Activated naive CD4-positive, alpha-beta T cell treated with anti-CD3 and anti-CD28 coated beads, Interleukin-2, amount 10 ng/mL, durations not matched to agents 5 hours and 36 hours (primary cell): Measurements from ENCODE around the gene PRR11. TPM values are rescaled to one million over a fixed set of nuclear protein-coding genes. Genes with fewer than 3 reads are reported as not detected.
A peak's percentile ranks its signal among the peaks of the same experiment; 100 is the strongest.

Experiments used
- microRNA-seq: library from miRNA; unstranded; fragments of <30 nt; microRNA quantifications from one replicate; pipeline ENCODE4 v1.2.0, GENCODE V29; 2022; ENCODE audit warnings: borderline microRNAs expressed, borderline replicate concordance
- total RNA-seq, 2 experiments: library from RNA; stranded (reverse); gene quantifications; one replicate each; pipeline ENCODE4 v1.2.3, GENCODE V29; 2021

The PRR11 gene
- 10 to 100 TPM; 57.5 to 62.5 TPM for total RNA-seq

DNA sequence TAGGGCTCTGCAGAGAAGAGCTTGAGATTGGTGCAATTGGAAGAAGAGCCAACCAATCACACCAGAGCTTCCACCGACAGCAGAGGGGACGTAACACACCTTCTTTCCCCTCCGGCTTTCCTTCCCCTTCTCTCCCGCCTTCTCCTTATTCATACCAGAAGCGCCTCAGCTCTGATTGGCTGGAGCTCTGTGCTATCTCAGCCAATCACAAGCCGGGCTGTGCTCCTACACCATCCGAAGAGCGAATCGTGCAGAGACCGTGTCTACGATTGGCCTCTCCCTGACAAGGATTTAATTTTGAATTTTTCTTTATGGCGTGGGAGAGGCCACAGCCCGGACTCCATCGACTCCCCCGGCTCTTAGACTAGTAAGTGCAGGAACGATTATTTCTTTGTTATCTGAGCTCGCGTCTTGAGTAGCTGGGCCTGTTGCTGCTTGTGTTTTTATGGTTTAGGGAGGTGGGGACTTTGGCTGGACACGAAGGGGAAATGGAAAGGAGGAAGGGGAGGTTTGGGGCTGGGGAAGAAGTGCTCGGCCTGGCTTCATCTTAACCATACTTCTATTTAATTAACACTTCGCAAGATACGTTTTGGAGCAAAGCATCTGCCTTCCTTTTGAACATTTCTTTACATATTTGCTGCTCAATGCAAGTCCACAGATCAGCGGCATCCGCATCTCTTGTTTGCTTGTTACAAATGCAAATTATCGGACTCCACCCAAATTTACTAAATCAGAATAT is at the start of gene PRR11:
TSS of gene PRR11 (plus strand) at position 308 of the 739 bp plus-strand sequence. CDS start 14,007 bp downstream, outside the sequence.

GRCh38 chr17:59106463-59107305 is 48.9 kb upstream of the PRR11 start, which contains the start of gene TRIM37:
TSS of gene TRIM37 (minus strand) at chr17:59106880. CDS start at chr17:59106461, 419 bp downstream.

GRCh38 chr17:59154721-59155438 is 666 bp upstream of the PRR11 start, which contains the start of gene SKA2:
TSS of gene SKA2 (minus strand) at chr17:59155186. CDS start at chr17:59155163, 23 bp downstream.

DNA sequence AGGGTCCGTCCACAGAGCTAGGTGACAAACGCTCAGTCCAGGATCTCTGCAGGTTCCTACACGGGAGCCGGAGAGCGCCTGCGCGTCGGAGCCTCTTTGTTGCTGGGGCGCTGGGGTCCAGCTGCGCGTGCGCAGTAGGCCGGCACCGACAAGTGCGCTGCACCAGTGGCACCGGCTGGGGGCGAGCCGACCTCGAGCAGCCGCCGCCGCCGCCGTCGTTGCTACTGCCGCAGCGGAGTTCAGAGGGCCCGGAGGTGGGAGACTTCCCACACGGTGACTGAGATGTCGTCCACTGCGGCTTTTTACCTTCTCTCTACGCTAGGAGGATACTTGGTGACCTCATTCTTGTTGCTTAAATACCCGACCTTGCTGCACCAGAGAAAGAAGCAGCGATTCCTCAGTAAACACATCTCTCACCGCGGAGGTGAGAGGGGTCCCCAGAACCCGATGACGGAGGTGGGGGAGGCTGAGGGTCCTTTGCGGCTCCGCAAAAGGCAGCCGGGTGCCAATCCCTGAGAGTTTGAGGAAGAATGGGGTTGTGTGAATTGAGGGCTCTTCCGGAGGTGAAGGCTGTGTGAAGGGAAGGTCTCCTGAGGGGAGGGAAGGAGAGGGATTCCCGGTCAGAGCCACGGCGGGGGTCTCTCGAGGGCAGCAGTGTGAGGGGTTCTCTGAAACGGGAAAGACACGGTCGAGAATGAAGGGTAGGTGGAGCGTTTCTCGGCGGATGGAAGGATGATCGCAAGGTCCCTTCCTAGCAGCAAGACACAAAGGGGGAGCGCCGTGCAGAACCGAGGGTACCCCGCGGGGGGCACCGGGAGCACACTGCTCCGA is 65.0 kb downstream of the PRR11 start, which contains the start of gene GDPD1:
TSS of gene GDPD1 (plus strand) at position 184 of the 831 bp plus-strand sequence. CDS start at position 283, 99 bp downstream.

Small RNA genes lying within 50 kb of the gene (microRNA-seq; reads per million reads assigned to microRNA genes)
- gene MIR301A (8.3 reads per million, percentile 38 among the genes with 10 or more reads in this experiment), gene MIR454 (1,739 reads per million, percentile 90 among the genes with 10 or more reads in this experiment)

Other genes with a start within 250 kb of the PRR11 start
- 10 to 100 TPM; 17.0 to 21.4 TPM for gene TRIM37, start 48.9 kb upstream of the PRR11 start, total RNA-seq
- 10 to 100 TPM; 69.2 to 73.1 TPM for gene SKA2, start 560 bp upstream of the PRR11 start, total RNA-seq
- gene SMG8, start 54.3 kb downstream of the PRR11 start, total RNA-seq, result 10 to 100 TPM; 16.3 to 16.5 TPM
- 1 to 10 TPM; 2.1 to 2.2 TPM for gene GDPD1, start 64.8 kb downstream of the PRR11 start, total RNA-seq
- gene YPEL2, start 175.9 kb downstream of the PRR11 start, total RNA-seq, result 10 to 100 TPM; 16.4 to 16.5 TPM